Posterior vena cava (tissue), 2 donors: ENCODE measurements around the gene PNMA6F. TPM values are rescaled to one million over a fixed set of nuclear protein-coding genes. Genes with fewer than 3 reads are reported as not detected.
"Not testable (repeated sequence)": the region's sequence is repeated elsewhere in the genome, so short reads cannot be mapped to it uniquely, and the experiment has no call there.

Experiments
- DNase-seq: peaks from one replicate; pipeline ENCODE4 v3.0.0-alpha.2; 2020; ENCODE audit warnings: low spot score
- intact Hi-C, 2 donors: fragments of 100-400 bp; cut with DNase I; formaldehyde crosslinking; loops; one replicate each; pipeline versions ENCODE4 v1.14.1 to v1.14.2; 2022 to 2023
- total RNA-seq, 2 donors: library from RNA; stranded (reverse); fragmentation: NEBNext Ultra II Directional; extraction: Animal tissue kit (Norgen Biotek cat#: 25700); gene quantifications; one replicate each; pipeline ENCODE4 v1.2.1, GENCODE V29; 2021
- donor health status: DM: yes; HTN: yes; CAD: no.
- donor health status: DM: yes; HTN: yes; CAD: no.

The PNMA6F gene
- total RNA-seq, 2 donors from 2014 or later: not detected

DNA sequence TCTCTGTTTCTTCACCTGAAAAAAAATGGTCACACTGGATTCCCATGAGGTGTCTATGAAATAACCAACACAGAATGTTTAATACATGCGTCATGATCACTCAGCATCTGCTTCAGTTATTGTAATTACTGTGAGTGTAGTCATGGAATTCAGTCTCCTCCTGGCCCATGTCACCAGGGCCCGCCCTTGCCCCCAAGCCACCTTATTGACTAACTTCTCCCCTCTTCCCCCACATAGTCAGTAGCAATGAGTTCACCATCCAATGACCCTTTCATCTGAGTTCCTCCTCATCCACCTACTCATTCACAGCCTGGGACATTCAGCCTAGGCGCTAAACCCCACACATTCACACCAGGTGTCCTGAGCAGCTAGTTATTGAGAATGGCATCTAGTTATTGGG is 15.6 kb downstream of the PNMA6F start:
- intact Hi-C loops: no loop called here

DNA sequence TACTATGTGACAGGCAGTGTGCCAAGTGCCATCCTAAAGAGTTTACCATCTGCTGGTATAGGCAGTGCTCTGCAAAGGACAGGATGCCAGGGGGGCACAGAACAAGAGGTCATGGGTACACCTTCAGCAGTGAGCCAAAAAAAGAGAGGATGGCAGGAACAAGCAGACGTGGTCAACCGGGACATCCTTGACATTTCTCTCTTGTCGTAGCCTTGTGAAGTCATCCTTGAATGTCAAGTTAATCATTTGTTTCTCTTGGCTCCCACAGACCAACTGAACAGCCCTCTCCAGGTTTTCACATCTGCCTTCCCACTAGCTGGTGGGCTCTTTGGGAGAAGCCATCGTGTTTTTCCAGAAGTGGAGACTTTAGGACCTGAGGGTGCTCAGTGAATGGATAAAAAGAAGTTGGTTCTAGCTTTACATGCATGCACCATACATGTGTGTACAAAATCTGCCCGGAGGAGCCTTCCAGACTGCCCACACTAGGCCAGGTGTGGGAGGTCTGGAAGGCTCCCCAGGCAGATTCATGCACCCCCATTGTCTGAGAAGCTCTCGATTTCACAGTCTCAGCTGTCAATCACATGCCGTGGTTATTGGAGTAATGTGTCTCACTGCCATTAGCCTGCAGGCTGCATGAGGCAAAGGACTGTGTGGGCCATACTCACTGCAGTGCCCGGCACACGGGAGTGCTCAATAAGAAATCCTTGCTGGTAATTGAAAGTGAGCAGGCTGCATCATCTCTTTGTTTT is 16.4 kb downstream of the PNMA6F start:
- no peak for DNase-seq
- intact Hi-C loops: no loop called here

More for the DNA sequence above, 15.6 kb downstream of the PNMA6F start:
- no peak for DNase-seq

DNA sequence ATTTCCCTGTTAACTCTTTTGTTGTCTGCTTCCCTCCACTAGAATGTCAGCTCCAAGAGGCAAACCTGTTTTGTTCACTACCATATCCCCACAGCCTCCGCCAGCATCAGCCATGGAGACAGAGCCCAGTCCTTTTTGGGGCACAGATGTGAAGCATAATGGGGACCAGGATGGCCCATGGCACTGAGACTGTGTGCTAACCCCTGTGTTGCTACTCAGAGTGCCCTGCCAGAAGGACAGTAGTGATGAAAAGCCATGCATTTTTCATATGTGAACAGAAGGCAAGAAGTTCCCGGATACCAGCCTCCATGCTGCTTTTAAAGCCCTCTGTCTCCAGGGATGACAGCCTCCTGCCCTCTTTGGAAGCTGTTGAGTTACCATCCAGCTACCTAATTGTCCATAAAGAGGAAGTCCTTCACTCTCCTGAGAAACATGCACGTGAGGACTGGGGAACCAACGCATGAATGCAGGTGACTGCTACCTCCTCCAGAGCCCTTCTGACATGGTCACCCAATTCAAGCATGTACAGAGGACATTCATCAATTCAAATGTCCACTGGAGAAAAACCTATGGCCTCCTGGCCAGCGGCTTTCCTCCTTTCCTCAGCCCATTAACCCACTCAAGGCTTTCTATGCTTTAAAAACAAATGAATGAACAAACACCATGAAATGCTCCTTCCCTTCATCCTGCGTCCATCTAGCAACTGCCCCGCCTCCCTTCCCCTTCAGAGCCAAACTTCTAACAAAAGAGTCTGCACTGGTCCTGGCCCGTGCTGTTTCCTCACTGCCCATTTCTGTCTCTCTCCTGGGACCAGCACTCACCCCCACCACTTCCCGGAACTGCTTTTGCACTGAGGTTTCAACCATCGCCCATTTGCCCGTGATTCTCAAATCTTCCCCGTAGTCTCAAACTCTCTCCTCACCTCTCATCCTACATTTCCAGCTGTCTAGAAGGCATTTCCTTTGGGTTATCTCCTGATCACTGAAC is 18.0 kb downstream of the PNMA6F start:
- intact Hi-C loops: no loop called here
- DNase-seq: peak; percentile 57

DNA sequence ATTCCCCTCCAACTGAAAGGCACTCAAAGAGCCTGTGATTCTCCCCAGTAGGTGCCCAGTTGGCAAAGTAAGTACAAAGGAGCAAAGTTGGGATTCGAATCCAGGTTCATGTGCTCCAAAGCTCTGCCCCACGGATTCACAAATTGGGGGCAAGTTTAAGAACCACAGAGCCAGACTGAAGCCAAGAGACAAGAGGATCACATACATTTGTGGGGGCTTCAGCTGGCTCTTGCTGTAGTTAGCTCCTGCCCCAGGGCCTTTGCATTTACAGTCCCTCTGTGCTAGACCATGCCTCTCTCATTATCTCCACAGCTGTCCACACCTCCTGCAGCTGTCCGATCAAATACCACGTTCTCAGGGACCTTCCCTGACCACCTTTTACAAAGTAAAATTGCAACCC is 18.8 kb downstream of the PNMA6F start:
- no peak for DNase-seq
- intact Hi-C loops: no loop called here

DNA sequence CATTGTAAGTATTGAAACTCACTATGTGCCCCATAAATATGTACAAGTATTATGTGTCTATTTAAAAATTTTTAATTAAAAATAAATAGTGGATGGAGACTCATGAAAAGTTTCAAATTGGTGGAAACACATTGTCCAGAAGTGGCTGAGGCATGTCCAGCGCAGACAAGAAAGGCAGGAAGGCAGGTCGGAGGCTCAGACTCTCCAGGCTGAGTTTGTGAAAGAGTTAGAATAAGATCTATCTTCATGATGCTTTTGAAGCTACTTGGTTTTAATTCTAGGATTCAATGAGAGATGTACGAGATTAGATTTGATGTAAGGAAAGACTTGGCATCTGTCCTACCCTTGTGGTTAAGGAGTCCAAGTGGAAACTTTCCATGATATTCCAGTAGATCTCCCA is 19.8 kb downstream of the PNMA6F start:
- intact Hi-C loops: no loop called here
- no peak for DNase-seq

DNA sequence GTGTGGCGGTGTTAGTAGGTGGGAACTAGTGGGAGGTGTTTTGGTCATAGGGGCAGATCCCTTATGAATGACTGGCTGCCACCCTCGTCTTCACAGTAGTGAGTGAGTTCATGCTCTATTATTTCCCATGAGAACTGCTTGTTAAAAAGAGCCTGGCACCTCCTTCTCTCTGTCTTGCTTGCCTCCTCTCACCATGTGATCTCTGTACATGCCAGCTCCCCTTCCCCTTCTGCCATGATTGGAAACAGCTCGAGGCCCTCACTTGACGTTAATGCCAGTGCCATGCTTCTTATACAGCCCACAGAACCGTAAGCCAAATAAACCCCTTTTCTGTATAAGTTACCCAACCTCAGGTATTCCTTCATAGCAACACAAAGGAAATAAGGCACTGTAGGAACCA is 21.7 kb downstream of the PNMA6F start:
- no peak for DNase-seq
- intact Hi-C loops: no loop called here

DNA sequence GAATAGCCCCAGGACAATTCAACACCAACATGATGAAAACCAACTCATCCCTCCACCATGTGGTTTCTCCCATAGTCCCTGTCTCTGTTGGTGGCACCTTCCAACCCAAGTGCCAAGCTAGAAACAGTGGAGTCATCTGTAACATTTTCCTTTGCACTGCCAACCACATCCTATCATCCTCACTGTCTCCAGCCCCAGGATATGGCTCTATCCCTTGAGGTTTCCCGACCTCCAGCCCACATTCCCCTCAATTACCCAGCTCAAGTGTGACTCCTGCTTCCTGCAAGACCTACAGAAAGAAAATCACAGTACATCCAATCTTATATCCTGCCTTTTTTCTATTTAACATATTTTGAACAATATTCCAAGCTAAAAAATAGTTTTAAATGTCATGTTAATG is 24.2 kb downstream of the PNMA6F start:
- DNase-seq: no peak
- intact Hi-C loops: no loop called here

DNA sequence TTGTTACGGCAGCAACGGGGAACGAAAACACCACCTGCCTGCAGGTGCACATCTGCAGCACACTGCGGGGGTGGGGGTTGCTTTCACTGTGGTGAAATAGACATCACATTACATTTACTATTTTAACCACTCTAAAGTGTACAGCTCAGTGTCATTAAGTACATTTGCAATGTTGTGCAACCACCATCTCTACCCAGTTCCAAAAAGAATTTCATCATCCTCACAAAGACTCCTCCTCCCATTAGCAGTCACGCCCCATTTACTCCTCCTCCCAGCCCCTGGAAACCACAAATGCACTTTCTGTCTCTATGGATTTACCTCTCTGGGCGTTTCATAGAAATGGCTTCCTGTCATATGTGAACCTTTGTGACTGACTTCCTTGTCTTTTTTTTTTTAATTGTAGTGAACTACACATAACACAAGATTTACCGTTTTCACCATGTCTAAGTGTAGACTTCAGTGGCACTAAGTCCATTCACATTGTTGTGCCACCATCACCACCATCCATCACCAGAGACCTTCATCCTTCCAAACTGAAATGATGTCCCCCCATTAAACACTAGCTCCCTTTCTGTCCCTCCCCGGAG is 28.0 kb downstream of the PNMA6F start:
- intact Hi-C loops, DNase-seq: not testable (repeated sequence)

DNA sequence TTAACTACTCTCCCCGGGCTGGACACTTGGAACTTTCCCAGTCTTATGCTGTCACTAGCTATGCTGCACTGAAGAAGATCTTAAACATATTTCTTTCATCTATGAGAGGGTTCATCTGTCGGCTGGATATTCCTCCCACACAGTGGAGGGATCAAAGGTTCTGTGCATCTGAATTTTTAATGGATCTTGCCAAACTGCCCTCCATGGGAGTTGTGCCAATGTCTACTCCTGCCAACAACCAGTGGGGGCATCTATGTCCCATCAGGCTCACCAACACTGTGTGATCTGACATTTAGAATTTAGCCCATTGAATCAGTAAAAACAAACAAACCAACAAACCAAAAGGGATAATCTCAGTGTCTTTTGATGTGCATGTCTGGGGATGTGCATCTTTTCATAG is 32.8 kb downstream of the PNMA6F start:
- intact Hi-C loops, DNase-seq: not testable (repeated sequence)

DNA sequence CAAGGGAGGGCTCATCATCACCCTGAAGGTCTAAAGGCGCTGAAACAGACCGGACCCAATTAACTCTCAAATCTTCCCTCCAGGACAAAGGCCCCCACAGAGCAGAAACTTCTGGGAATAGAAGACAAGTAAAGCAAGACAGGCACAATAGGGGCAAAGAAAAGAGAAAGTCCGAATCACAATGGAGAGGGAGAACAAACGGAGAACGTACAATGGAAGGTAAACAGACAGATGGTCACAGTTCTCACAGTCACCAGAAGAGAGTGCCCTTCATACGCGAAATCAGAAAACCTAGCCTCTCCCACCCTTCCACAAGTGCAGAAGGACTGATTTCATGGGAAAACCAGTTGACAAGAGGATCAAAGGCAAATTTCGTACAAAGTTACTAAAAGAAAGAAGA is 35.9 kb downstream of the PNMA6F start:
- intact Hi-C loops, DNase-seq: not testable (repeated sequence)

DNA sequence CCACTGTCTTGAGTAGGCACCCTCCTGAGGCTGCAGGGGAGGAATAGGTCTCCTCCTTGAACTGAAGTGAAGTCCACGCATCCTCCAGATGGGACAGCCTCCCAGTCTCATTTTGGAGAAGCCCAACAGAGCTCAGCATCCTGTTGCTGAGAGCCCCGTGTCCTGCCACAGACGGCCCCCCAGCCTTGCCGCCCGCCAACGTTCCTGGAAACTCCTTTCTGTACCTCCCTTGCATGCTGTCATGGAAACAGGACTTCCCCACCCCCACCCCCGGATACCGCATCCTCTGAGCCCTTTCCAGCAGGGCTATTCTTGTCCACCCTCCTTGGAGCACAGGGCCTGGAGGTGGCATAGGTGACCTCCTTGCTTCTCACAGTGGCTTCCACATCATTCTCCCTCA is 37.6 kb downstream of the PNMA6F start:
- DNase-seq, intact Hi-C loops: not testable (repeated sequence)

DNA sequence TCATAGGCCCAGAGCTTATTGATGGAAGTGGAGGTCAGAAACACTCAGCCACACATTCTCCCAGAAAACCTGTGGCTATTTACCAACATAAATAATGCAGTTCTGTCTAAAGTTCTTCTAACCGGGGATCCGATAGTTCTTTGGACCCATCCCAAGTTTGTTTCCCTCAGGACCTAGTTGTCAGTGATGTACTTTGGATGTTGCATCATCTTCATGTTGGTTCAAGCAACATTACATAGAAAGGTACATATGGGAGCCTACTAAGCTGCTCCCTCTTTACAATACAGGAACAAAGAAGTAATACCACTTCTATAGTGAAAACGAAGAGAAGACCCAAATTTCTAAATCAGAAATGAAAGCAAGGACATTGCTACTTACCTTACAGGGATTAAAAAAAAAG is 39.8 kb downstream of the PNMA6F start:
- DNase-seq, intact Hi-C loops: not testable (repeated sequence)

DNA sequence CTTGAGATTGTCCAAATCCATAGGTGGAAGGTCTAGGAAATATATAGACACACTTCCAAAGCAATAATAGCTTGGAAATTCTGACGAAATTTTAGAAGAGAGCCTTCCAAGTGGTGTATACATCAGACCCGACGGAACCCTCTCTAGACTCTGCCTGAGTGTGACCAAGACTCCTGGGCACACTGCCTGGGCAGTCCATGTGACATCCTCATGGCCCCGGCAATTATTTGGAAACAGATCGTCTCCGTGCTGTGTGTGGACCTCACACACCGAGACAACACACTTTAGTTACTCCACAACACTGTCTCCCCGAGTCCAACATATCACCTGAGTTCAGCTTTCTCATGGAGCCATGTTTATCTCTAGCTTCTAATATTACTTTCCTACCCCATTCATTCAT is 42.3 kb downstream of the PNMA6F start:
- DNase-seq, intact Hi-C loops: not testable (repeated sequence)

DNA sequence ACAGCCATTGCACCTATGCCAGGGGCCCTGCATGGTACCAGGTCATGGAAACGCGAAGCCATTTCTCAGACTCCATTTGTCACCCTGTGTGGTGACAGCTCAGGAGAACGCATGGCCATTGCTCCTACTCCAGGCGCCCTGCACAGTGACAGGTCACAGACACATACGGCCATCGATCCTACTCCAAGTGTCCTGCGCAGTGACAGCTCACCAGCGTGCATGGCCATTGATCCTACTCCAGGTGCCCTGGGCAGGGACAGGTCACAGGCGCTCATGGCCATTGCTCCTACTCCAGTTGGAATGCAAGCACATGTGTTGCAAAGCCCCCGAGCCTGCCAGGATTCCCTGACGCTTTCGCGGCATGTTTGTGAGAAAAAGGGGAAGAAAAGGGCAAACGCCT is 45.5 kb downstream of the PNMA6F start:
- DNase-seq, intact Hi-C loops: not testable (repeated sequence)

DNA sequence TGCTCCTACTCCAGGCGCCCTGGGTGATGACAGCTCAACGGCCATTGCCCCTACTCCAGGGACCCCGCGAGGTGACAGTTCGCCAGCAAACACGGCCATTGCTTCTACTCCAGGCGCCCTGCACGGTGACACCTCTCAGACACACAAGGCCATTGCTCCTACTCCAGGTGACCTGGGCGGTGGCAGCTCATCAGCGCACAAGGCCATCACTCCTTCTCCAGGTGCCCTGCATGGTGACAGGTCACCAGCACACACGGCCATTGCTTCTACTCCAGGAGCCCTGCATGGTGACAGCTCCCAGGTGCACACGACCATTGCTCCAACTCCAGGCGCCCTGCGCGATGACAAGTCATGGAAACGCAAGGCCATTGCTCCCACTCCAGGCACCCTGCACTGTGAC is 46.1 kb downstream of the PNMA6F start:
- DNase-seq, intact Hi-C loops: not testable (repeated sequence)

DNA sequence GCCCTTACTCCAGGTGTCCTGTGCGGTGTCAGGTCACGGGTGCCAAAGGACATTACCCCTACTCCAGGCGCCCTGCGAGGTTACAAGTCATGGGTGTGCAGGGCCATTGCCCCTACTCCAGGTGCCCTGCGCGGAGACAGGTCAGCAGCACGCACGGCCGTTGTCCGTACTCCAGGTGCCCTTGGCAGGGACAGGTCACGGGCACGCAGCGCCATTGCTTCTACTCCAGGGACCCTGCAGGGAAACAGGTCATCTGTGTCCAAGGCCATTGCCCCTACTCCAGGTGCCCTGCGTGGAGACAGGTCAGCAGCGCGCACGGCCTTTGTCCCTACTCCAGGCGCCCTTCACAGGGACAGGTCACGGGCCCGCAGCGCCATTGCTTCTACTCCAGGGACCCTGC is 49.0 kb downstream of the PNMA6F start:
- DNase-seq, intact Hi-C loops: not testable (repeated sequence)

DNA sequence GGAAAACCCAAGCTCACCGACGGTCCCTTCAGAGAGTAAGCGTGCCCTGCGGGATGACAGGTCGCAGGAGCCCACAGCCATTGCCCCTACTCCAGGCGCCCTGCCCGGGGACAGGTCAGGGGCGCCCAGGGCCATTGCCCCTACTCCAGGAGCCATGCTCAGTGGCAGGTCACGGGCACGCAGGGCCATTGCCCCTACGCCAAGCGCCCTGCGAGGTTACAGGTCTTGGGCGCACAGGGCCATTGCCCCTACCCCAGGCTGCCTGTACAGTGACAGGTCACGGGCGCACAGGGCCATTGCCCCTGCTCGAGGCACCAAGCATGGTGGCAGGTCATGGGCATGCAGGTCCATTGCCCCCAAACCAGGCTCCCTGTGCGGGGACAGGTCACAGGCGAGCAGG is 49.5 kb downstream of the PNMA6F start:
- DNase-seq, intact Hi-C loops: not testable (repeated sequence)
